Parathyroid adenoma (tissue), 2 donors: ENCODE measurements around the gene MED7.

Experiments
- H2AFZ ChIP-seq: fragments of 300-600 bp; sonication (generic); one replicate; pipeline ENCODE4 v1.7.0; 2017; ENCODE audit warnings: antibody characterized with exemption, mild to moderate bottlenecking
- H3K27ac ChIP-seq: fragments of 300-600 bp; sonication (generic); one replicate; pipeline ENCODE4 v1.7.0; 2017
- H3K27me3 ChIP-seq: fragments of 300-600 bp; sonication (generic); one replicate; pipeline ENCODE4 v1.7.0; 2017; ENCODE audit warnings: low read length; ENCODE audit not compliant: control insufficient read depth, insufficient read depth
- H3K36me3 ChIP-seq: fragments of 300-600 bp; sonication (generic); one replicate; pipeline ENCODE4 v1.7.0; 2017; ENCODE audit warnings: low read length; ENCODE audit not compliant: control insufficient read depth, insufficient read depth
- H3K4me1 ChIP-seq: fragments of 300-600 bp; sonication (generic); one replicate; pipeline ENCODE4 v1.7.0; 2017; ENCODE audit warnings: control low read depth
- H3K4me2 ChIP-seq: fragments of 300-600 bp; sonication (generic); one replicate; pipeline ENCODE4 v1.7.0; 2017; ENCODE audit warnings: low read length
- H3K4me3 ChIP-seq: fragments of 300-600 bp; sonication (generic); one replicate; pipeline ENCODE4 v1.7.0; 2017; ENCODE audit warnings: low read depth, low read length
- H3K79me2 ChIP-seq: fragments of 300-600 bp; sonication (generic); one replicate; pipeline ENCODE4 v1.7.0; 2017; ENCODE audit warnings: control low read depth
- H3K9ac ChIP-seq: fragments of 300-600 bp; sonication (generic); one replicate; pipeline ENCODE4 v1.7.0; 2017; ENCODE audit warnings: mild to moderate bottlenecking
- H3K9me3 ChIP-seq: fragments of 300-600 bp; sonication (generic); one replicate; pipeline ENCODE4 v1.7.0; 2017; ENCODE audit warnings: low read length; ENCODE audit not compliant: control insufficient read depth
- CTCF ChIP-seq: fragments of 300-600 bp; sonication (generic); IDR thresholded peaks from one replicate; pipeline ENCODE4 v1.7.0; 2017; ENCODE audit warnings: antibody characterized with exemption, mild to moderate bottlenecking
- donor health status: primary hyperparathyroidism.

Gene MED7

GRCh38 chr5:157164521-157164920 lies 21.9 kb upstream of the MED7 start:
- Histone ChIP-seq H3K9ac (no peak overlapping the region), H3K4me3 (no peak overlapping the region), H3K4me1 (no peaks in the 10 kb centered on the region), H3K79me2 (no peaks in the 10 kb centered on the region), H3K27me3 (no peaks in the 10 kb centered on the region), H3K4me2 (no peak overlapping the region), H3K27ac (no peak overlapping the region), H2AFZ (no peak overlapping the region), H3K9me3 (no peaks in the 10 kb centered on the region), H3K36me3 (no peaks in the 10 kb centered on the region)
- no peak for TF ChIP-seq CTCF

GRCh38 chr5:157162919-157163510 lies 20.4 kb upstream of the MED7 start:
- no peaks in the 10 kb centered on the region for H3K36me3 ChIP-seq
- peaks cover 6% of the 10 kb centered on the region for H3K4me1 ChIP-seq

GRCh38 chr5:157161996-157162395 lies 19.3 kb upstream of the MED7 start:
- Histone ChIP-seq H3K27ac (no peak overlapping the region), H3K27me3 (no peaks in the 10 kb centered on the region), H2AFZ (no peak overlapping the region), H3K9me3 (no peaks in the 10 kb centered on the region), H3K4me3 (no peak overlapping the region), H3K9ac (no peak overlapping the region), H3K4me1 (peaks cover 6% of the 10 kb centered on the region), H3K4me2 (no peak overlapping the region), H3K79me2 (no peaks in the 10 kb centered on the region), H3K36me3 (no peaks in the 10 kb centered on the region)
- TF ChIP-seq CTCF: no peak

More at GRCh38 chr5:157162919-157163510, 20.4 kb upstream of the MED7 start:
- Histone ChIP-seq H3K9me3 (no peaks in the 10 kb centered on the region), H3K27me3 (no peaks in the 10 kb centered on the region), H3K4me2 (no peak overlapping the region), H3K79me2 (no peaks in the 10 kb centered on the region), H2AFZ (no peak overlapping the region), H3K9ac (no peak overlapping the region), H3K4me3 (no peak overlapping the region), H3K27ac (no peak overlapping the region)
- no peak for TF ChIP-seq CTCF

- Histone ChIP-seq H3K9ac (no peak overlapping the region), H3K4me3 (no peak overlapping the region), H3K27ac (no peak overlapping the region), H3K79me2 (no peaks in the 10 kb centered on the region), H3K36me3 (no peaks in the 10 kb centered on the region), H3K4me2 (no peak overlapping the region), H2AFZ (no peak overlapping the region), H3K27me3 (no peaks in the 10 kb centered on the region), H3K4me1 (peaks cover 6% of the 10 kb centered on the region), H3K9me3 (no peaks in the 10 kb centered on the region)
- no peak for TF ChIP-seq CTCF
Observed at GRCh38 chr5:157160001-157160400, 17.3 kb upstream of the MED7 start.

- peaks cover 6% of the 10 kb centered on the region for H3K4me1 ChIP-seq
Observed at GRCh38 chr5:157159209-157159751, 16.6 kb upstream of the MED7 start.

More at GRCh38 chr5:157159209-157159751, 16.6 kb upstream of the MED7 start:
- Histone ChIP-seq H3K9me3 (no peaks in the 10 kb centered on the region), H3K4me3 (no peak overlapping the region), H3K27ac (no peak overlapping the region), H2AFZ (peak overlapping the region; percentile 14), H3K79me2 (no peaks in the 10 kb centered on the region), H3K36me3 (no peaks in the 10 kb centered on the region), H3K9ac (no peak overlapping the region), H3K27me3 (no peaks in the 10 kb centered on the region), H3K4me2 (no peak overlapping the region)
- no peak for TF ChIP-seq CTCF
